Transverse colon (tissue), 4 donors: ENCODE measurements around the gene CRMP1. TPM values are rescaled to one million over a fixed set of nuclear protein-coding genes. Genes with fewer than 3 reads are reported as not detected.

Experiments used
- DNase-seq: peaks from one replicate; pipeline ENCODE4 v3.0.0-alpha.2; 2019
- H3K27ac ChIP-seq, 4 donors: fragments of 200-600 bp; sonication (generic); 2 replicates each; pipeline ENCODE4 v1.5.1; 2016 to 2018; ENCODE audit warnings: inconsistent platforms in 4 of 4
- H3K27me3 ChIP-seq: fragments of 200-600 bp; sonication (generic); 2 replicates; pipeline ENCODE4 v1.5.1; 2017; ENCODE audit warnings: inconsistent platforms
- H3K36me3 ChIP-seq, 4 donors: fragments of 200-600 bp; sonication (generic); 2 replicates each; pipeline ENCODE4 v1.5.1; 2017 to 2019; ENCODE audit warnings: inconsistent platforms in 4 of 4
- H3K4me1 ChIP-seq, 4 donors: fragments of 200-600 bp; sonication (generic); 2 replicates each; pipeline ENCODE4 v1.5.1; 2017 to 2020; ENCODE audit warnings: inconsistent platforms in 4 of 4
- H3K4me3 ChIP-seq, 4 donors: fragments of 200-600 bp; sonication (generic); 1 replicate in 1 of 4; 2 replicates in 3 of 4; pipeline versions ENCODE4 v1.5.1 to v1.6.1; 2017 to 2019; ENCODE audit warnings: inconsistent platforms in 4 of 4
- H3K9me3 ChIP-seq, 2 donors: fragments of 200-600 bp; sonication (generic); 2 replicates each; pipeline ENCODE4 v1.5.1; 2017 to 2019; ENCODE audit warnings: inconsistent platforms in 2 of 2
- EP300 ChIP-seq: sonication (generic); formaldehyde crosslinking; IDR thresholded peaks from one replicate; pipeline ENCODE4 v1.6.1; 2017; ENCODE audit warnings: antibody characterized with exemption, low read depth
- POLR2A ChIP-seq: fragments of 450-650 bp; IDR thresholded peaks from one replicate; pipeline ENCODE4 v1.6.1; 2016; ENCODE audit warnings: antibody characterized with exemption, mild to moderate bottlenecking, moderate library complexity
- POLR2AphosphoS5 ChIP-seq, 3 donors: sonication (generic); formaldehyde crosslinking; IDR thresholded peaks; one replicate each; pipeline ENCODE4 v1.6.1; 2016; ENCODE audit warnings: antibody characterized with exemption in 3 of 3
- WGBS, 2 donors: methylation state at CpG; one replicate each; pipeline ENCODE4 v1.1.5; 2018; ENCODE audit warnings: low coverage in 1 of 2; 5-methylcytosine and 5-hydroxymethylcytosine counted together
- in situ Hi-C, 4 donors: fragments of 200-750 bp; cut with MboI; loops; one replicate each; pipeline versions ENCODE4 v1.15.0 to v1.15.1; 2017; ENCODE audit warnings: low sequenced_read_pairs in 3 of 4, low pct_ligation_motif_present in 1 of 4, low pct_unique_long_range_greater_than_20kb in 1 of 4
- intact Hi-C: fragments of 100-400 bp; cut with DNase I; formaldehyde crosslinking; loops from one replicate; pipeline ENCODE4 v1.15.1; 2023; ENCODE audit warnings: low total_unique reads
- total RNA-seq, 4 donors: library from RNA; depleted of rRNA; stranded (reverse); fragments of >200 nt; gene quantifications; one replicate each; pipeline ENCODE4 v1.1.0, GENCODE V29; 2016
- TF ChIP-seq, protein P1 (sequence below), 5 experiments: fragments of 200-600 bp in 3 of 5; fragments of 450-650 bp in 2 of 5; sonication (generic) in 3 of 5; IDR thresholded peaks; 1 replicate in 2 of 5; 2 replicates in 3 of 5; pipeline ENCODE4 v1.5.1; 2016 to 2017; ENCODE audit warnings: antibody characterized with exemption in 5 of 5, inconsistent platforms in 3 of 5, mild to moderate bottlenecking in 2 of 5, moderate library complexity in 1 of 5

The CRMP1 gene
- total RNA-seq, 4 donors from 2014 or later: 0.55 to 3.0 (median 2.1) TPM; not detected in 1

- Histone ChIP-seq H3K36me3 (no peaks in the 10 kb centered on the region), H3K4me3 (no peak overlapping the region), H3K9me3 (no peaks in the 10 kb centered on the region), H3K27me3 (no peaks in the 10 kb centered on the region), H3K27ac (no peak overlapping the region), H3K4me1 (no peaks in the 10 kb centered on the region)
- 85 to 89% methylated on average over 3 to 10 of the region's 10 CpGs for WGBS, 2 donors
- TF ChIP-seq POLR2A (no peak), EP300 (no peak), POLR2AphosphoS5 (IDR thresholded peaks at IDR 0.05) (no peak)
- TF ChIP-seq, protein P1, sequence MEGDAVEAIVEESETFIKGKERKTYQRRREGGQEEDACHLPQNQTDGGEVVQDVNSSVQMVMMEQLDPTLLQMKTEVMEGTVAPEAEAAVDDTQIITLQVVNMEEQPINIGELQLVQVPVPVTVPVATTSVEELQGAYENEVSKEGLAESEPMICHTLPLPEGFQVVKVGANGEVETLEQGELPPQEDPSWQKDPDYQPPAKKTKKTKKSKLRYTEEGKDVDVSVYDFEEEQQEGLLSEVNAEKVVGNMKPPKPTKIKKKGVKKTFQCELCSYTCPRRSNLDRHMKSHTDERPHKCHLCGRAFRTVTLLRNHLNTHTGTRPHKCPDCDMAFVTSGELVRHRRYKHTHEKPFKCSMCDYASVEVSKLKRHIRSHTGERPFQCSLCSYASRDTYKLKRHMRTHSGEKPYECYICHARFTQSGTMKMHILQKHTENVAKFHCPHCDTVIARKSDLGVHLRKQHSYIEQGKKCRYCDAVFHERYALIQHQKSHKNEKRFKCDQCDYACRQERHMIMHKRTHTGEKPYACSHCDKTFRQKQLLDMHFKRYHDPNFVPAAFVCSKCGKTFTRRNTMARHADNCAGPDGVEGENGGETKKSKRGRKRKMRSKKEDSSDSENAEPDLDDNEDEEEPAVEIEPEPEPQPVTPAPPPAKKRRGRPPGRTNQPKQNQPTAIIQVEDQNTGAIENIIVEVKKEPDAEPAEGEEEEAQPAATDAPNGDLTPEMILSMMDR (IDR thresholded peaks at IDR 0.05): no peak
- in situ Hi-C loops: loop anchor here in 2 of 4 donors (25.0 kb wide), 2 partner anchors 813 to 1313 kb away; no protein-coding TSS in a partner anchor
- no peak for DNase-seq
- intact Hi-C loops: no loop called here
These were observed 92.4 kb downstream of the CRMP1 start for GRCh38 chr4:5800496-5800895.

DNA sequence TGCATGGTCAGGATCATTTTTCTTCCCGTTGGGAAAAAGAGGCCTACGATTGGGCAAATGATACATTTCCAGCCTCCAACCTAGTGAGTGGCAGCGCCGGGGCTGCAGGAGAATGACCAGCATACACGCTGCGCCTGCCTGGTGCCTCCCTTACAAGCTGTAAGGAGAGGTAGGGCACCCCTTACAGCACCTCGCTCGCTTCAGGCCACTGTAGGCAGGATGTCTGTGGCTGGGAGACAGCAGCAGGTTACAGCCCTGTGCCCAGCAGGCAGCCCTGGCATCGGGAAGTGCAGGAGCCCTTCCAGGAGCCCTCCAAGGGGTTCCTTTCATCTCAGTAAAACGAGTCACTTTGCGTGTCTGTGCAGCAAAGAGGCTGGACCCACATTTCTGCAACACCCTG, 93.5 kb downstream of the CRMP1 start:
- Histone ChIP-seq H3K9me3 (no peaks in the 10 kb centered on the region), H3K27ac (no peak overlapping the region), H3K27me3 (no peaks in the 10 kb centered on the region), H3K4me3 (no peak overlapping the region), H3K36me3 (no peaks in the 10 kb centered on the region), H3K4me1 (no peaks in the 10 kb centered on the region)
- intact Hi-C loops: no loop called here
- TF ChIP-seq EP300: no peak
- no peak for TF ChIP-seq POLR2A
- no peak for TF ChIP-seq POLR2AphosphoS5 (IDR thresholded peaks at IDR 0.05)
- TF ChIP-seq, protein P1 (IDR thresholded peaks at IDR 0.05): no peak
- in situ Hi-C loops: no loop called here
- WGBS, 2 donors: 57 to 91% methylated on average over 3 to 11 of the region's 11 CpGs
- no peak for DNase-seq

GRCh38 chr4:5798946-5799345, 93.9 kb downstream of the CRMP1 start:
- H3K36me3 ChIP-seq: no peaks in the 10 kb centered on the region
- WGBS, 2 donors: 93 to 94% methylated on average over 3 to 11 of the region's 11 CpGs
- in situ Hi-C loops (no loop called here), intact Hi-C loops (no loop called here)
- no peaks in the 10 kb centered on the region for H3K27me3 ChIP-seq
- H3K4me1 ChIP-seq: no peaks in the 10 kb centered on the region
- no peak overlapping the region for H3K4me3 ChIP-seq
- no peak overlapping the region for H3K27ac ChIP-seq
- TF ChIP-seq EP300 (no peak), POLR2A (no peak), POLR2AphosphoS5 (IDR thresholded peaks at IDR 0.05) (no peak)
- TF ChIP-seq, protein P1 (IDR thresholded peaks at IDR 0.05): no peak
- no peaks in the 10 kb centered on the region for H3K9me3 ChIP-seq
- DNase-seq: no peak

GRCh38 chr4:5798462-5798861, 94.4 kb downstream of the CRMP1 start:
- Histone ChIP-seq H3K27ac (no peak overlapping the region), H3K4me1 (no peaks in the 10 kb centered on the region), H3K9me3 (no peaks in the 10 kb centered on the region), H3K36me3 (no peaks in the 10 kb centered on the region), H3K27me3 (no peaks in the 10 kb centered on the region), H3K4me3 (no peak overlapping the region)
- no peak for TF ChIP-seq POLR2A
- TF ChIP-seq EP300: no peak
- no peak for TF ChIP-seq POLR2AphosphoS5 (IDR thresholded peaks at IDR 0.05)
- TF ChIP-seq, protein P1 (IDR thresholded peaks at IDR 0.05): no peak
- intact Hi-C loops: no loop called here
- in situ Hi-C loops: no loop called here
- 66% methylated on average over 11 of the region's 11 CpGs; no CpG with 5 or more reads in 1 of the 2 donors for WGBS, 2 donors
- no peak for DNase-seq
